Parathyroid adenoma (tissue), 2 donors: ENCODE results near the gene UPK3A.
A peak's percentile ranks its signal among the peaks of the same experiment; 100 is the strongest.

Experiments used
- H2AFZ ChIP-seq: fragments of 300-600 bp; sonication (generic); one replicate; pipeline ENCODE4 v1.7.0; 2017; ENCODE audit warnings: antibody characterized with exemption, mild to moderate bottlenecking
- H3K27ac ChIP-seq: fragments of 300-600 bp; sonication (generic); one replicate; pipeline ENCODE4 v1.7.0; 2017
- H3K27me3 ChIP-seq: fragments of 300-600 bp; sonication (generic); one replicate; pipeline ENCODE4 v1.7.0; 2017; ENCODE audit warnings: low read length; ENCODE audit not compliant: control insufficient read depth, insufficient read depth
- H3K36me3 ChIP-seq: fragments of 300-600 bp; sonication (generic); one replicate; pipeline ENCODE4 v1.7.0; 2017; ENCODE audit warnings: low read length; ENCODE audit not compliant: control insufficient read depth, insufficient read depth
- H3K4me1 ChIP-seq: fragments of 300-600 bp; sonication (generic); one replicate; pipeline ENCODE4 v1.7.0; 2017; ENCODE audit warnings: control low read depth
- H3K4me2 ChIP-seq: fragments of 300-600 bp; sonication (generic); one replicate; pipeline ENCODE4 v1.7.0; 2017; ENCODE audit warnings: low read length
- H3K4me3 ChIP-seq: fragments of 300-600 bp; sonication (generic); one replicate; pipeline ENCODE4 v1.7.0; 2017; ENCODE audit warnings: low read depth, low read length
- H3K79me2 ChIP-seq: fragments of 300-600 bp; sonication (generic); one replicate; pipeline ENCODE4 v1.7.0; 2017; ENCODE audit warnings: control low read depth
- H3K9ac ChIP-seq: fragments of 300-600 bp; sonication (generic); one replicate; pipeline ENCODE4 v1.7.0; 2017; ENCODE audit warnings: mild to moderate bottlenecking
- H3K9me3 ChIP-seq: fragments of 300-600 bp; sonication (generic); one replicate; pipeline ENCODE4 v1.7.0; 2017; ENCODE audit warnings: low read length; ENCODE audit not compliant: control insufficient read depth
- TF ChIP-seq, protein P1 (sequence below): fragments of 300-600 bp; sonication (generic); IDR thresholded peaks from one replicate; pipeline ENCODE4 v1.7.0; 2017; ENCODE audit warnings: antibody characterized with exemption, mild to moderate bottlenecking
- donor health status: primary hyperparathyroidism.

The UPK3A gene

GRCh38 chr22:45316796-45317526 is 32.2 kb downstream of the UPK3A start:
- H3K9ac ChIP-seq, result no peak overlapping the region
- no peaks in the 10 kb centered on the region for H3K27me3 ChIP-seq
- H3K9me3 ChIP-seq, result no peaks in the 10 kb centered on the region
- no peak overlapping the region for H2AFZ ChIP-seq
- peaks cover 3% of the 10 kb centered on the region for H3K4me1 ChIP-seq
- H3K36me3 ChIP-seq, result no peaks in the 10 kb centered on the region
- peak overlapping the region; percentile 46 for H3K4me2 ChIP-seq
- peaks cover 4% of the 10 kb centered on the region for H3K79me2 ChIP-seq
- peak overlapping the region; percentile 75 for H3K27ac ChIP-seq
- peak overlapping the region; percentile 23 for H3K4me3 ChIP-seq
- TF ChIP-seq, protein P1, sequence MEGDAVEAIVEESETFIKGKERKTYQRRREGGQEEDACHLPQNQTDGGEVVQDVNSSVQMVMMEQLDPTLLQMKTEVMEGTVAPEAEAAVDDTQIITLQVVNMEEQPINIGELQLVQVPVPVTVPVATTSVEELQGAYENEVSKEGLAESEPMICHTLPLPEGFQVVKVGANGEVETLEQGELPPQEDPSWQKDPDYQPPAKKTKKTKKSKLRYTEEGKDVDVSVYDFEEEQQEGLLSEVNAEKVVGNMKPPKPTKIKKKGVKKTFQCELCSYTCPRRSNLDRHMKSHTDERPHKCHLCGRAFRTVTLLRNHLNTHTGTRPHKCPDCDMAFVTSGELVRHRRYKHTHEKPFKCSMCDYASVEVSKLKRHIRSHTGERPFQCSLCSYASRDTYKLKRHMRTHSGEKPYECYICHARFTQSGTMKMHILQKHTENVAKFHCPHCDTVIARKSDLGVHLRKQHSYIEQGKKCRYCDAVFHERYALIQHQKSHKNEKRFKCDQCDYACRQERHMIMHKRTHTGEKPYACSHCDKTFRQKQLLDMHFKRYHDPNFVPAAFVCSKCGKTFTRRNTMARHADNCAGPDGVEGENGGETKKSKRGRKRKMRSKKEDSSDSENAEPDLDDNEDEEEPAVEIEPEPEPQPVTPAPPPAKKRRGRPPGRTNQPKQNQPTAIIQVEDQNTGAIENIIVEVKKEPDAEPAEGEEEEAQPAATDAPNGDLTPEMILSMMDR, result no peak

GRCh38 chr22:45317551-45318167 is 32.9 kb downstream of the UPK3A start:
- Histone ChIP-seq H3K27me3 (no peaks in the 10 kb centered on the region), H3K27ac (peak overlapping the region; percentile 75), H3K4me2 (peak overlapping the region; percentile 46), H3K9ac (no peak overlapping the region), H3K9me3 (no peaks in the 10 kb centered on the region), H3K4me1 (peaks cover 3% of the 10 kb centered on the region), H2AFZ (no peak overlapping the region), H3K79me2 (peaks cover 5% of the 10 kb centered on the region), H3K4me3 (no peak overlapping the region), H3K36me3 (no peaks in the 10 kb centered on the region)
- TF ChIP-seq, protein P1, result no peak

DNA sequence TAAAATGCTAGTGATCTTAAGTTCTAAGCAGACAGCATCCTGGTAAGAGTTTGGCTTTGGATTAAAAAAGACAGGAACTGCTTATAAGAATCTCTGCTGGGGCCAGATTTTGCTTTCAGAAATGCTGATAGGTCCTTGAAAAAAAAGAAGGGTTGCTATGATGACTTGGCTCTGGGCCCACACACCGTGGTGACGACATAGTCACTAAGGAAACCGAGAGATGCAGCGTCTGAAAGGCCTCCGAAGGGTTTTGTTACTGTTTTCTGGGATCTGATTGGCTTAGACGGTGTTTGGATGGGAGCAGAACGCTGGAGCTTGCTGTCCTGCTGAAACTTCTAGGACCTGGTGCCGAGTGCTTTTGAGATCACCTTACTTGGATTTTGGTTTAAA is 33.4 kb downstream of the UPK3A start:
- Histone ChIP-seq H3K27ac (peak overlapping the region; percentile 75), H3K4me3 (no peak overlapping the region), H3K4me1 (peaks cover 3% of the 10 kb centered on the region), H3K79me2 (peaks cover 5% of the 10 kb centered on the region), H3K9me3 (no peaks in the 10 kb centered on the region), H3K4me2 (peak overlapping the region; percentile 46), H3K36me3 (no peaks in the 10 kb centered on the region), H3K27me3 (no peaks in the 10 kb centered on the region), H3K9ac (no peak overlapping the region), H2AFZ (no peak overlapping the region)
- TF ChIP-seq, protein P1, result no peak

DNA sequence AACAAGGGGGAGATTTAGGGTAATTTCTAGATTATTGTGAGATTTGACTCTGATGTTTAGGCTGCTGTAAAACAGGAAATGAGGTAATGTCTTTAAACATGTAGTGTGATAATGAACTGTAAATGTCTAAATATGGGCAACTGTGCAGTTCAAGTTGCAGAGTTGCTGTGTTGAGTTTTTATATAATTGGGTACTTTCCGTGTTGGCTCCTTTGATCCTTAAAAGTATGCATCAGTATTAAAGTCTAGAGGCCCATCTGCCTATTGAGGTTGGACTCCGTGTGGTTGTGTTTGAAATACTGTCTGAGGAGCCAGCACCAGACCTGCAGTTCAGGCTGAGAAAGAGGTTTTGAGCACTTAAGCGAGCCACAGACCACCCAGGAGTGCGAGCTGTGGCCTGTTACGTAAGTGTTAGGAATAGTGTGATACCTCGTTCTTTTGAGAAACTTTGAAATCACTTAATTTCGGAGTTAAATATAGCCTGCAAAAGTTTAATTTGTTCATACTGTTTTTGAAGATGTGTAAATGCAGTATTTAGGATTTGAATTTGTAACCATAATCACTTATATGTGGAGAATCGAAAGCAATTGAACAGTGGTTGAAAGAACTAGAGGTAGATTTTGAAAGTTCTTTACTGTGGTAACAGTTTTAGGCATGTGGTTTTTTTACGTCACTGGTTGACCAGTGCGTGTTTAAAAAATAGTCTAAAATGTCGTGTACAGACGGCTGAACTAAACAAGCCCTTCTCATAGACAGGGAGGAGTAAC is 34.0 kb downstream of the UPK3A start:
- H3K4me2 ChIP-seq, result no peak overlapping the region
- no peak overlapping the region for H2AFZ ChIP-seq
- no peak overlapping the region for H3K9ac ChIP-seq
- peaks cover 3% of the 10 kb centered on the region for H3K4me1 ChIP-seq
- H3K27me3 ChIP-seq, result no peaks in the 10 kb centered on the region
- H3K9me3 ChIP-seq, result no peaks in the 10 kb centered on the region
- no peak overlapping the region for H3K4me3 ChIP-seq
- TF ChIP-seq, protein P1, result no peak
- peak overlapping the region; percentile 75 for H3K27ac ChIP-seq
- H3K79me2 ChIP-seq, result peaks cover 5% of the 10 kb centered on the region
- no peaks in the 10 kb centered on the region for H3K36me3 ChIP-seq
